ENCODE results near the gene ZSCAN31.
"Not testable (repeated sequence)": the region's sequence is repeated elsewhere in the genome, so short reads cannot be mapped to it uniquely, and the experiment has no call there.

Gene ZSCAN31

GRCh38 chr6:28369463-28369862 lies 33.5 kb upstream of the ZSCAN31 start:
- Histone ChIP-seq H2AFZ (ENCODE audit: low read length, unreplicated experiment) (no peak overlapping the region), H3K36me3 (ENCODE audit: insufficient read depth, low read length) (peaks cover 14% of the 10 kb centered on the region; the same call in 1 of the 2 replicates), H3K27me3 (ENCODE audit: insufficient read depth, low read length) (no peaks in the 10 kb centered on the region), H3K79me2 (ENCODE audit: control insufficient read depth, insufficient read depth, low read length, unreplicated experiment) (no peaks in the 10 kb centered on the region), H3K4me3 (ENCODE audit: low read depth, low read length) (no peak overlapping the region), H3K27ac (ENCODE audit: low read depth, low read length) (no peak overlapping the region), H3K4me1 (ENCODE audit: control insufficient read depth, insufficient read depth, low read length, unreplicated experiment) (no peaks in the 10 kb centered on the region)

- H3K27me3 ChIP-seq (ENCODE audit: insufficient read depth, low read length): no peaks in the 10 kb centered on the region
- peaks cover 14% of the 10 kb centered on the region; the same call in 1 of the 2 replicates for H3K36me3 ChIP-seq (ENCODE audit: insufficient read depth, low read length)
- no peak overlapping the region for H2AFZ ChIP-seq (ENCODE audit: low read length, unreplicated experiment)
- no peaks in the 10 kb centered on the region for H3K4me1 ChIP-seq (ENCODE audit: control insufficient read depth, insufficient read depth, low read length, unreplicated experiment)
- no peak overlapping the region for H3K4me3 ChIP-seq (ENCODE audit: low read depth, low read length)
- no peaks in the 10 kb centered on the region for H3K79me2 ChIP-seq (ENCODE audit: control insufficient read depth, insufficient read depth, low read length, unreplicated experiment)
- H3K27ac ChIP-seq (ENCODE audit: low read depth, low read length): no peak overlapping the region
These were observed 32.6 kb upstream of the ZSCAN31 start for GRCh38 chr6:28368522-28368921.

GRCh38 chr6:28365590-28365989 lies 29.6 kb upstream of the ZSCAN31 start:
- not testable (repeated sequence) for H3K27me3 ChIP-seq (ENCODE audit: insufficient read depth, low read length); H2AFZ ChIP-seq (ENCODE audit: low read length, unreplicated experiment); H3K79me2 ChIP-seq (ENCODE audit: control insufficient read depth, insufficient read depth, low read length, unreplicated experiment); H3K4me1 ChIP-seq (ENCODE audit: control insufficient read depth, insufficient read depth, low read length, unreplicated experiment); H3K27ac ChIP-seq (ENCODE audit: low read depth, low read length); H3K4me3 ChIP-seq (ENCODE audit: low read depth, low read length)
- H3K36me3 ChIP-seq (ENCODE audit: insufficient read depth, low read length): peaks cover 14% of the 10 kb centered on the region; the same call in 1 of the 2 replicates

- H3K27me3 ChIP-seq (ENCODE audit: insufficient read depth, low read length): no peaks in the 10 kb centered on the region
- H3K27ac ChIP-seq (ENCODE audit: low read depth, low read length): no peak overlapping the region
These were observed 25.0 kb upstream of the ZSCAN31 start for GRCh38 chr6:28360961-28361360.

GRCh38 chr6:28359562-28359961 lies 23.6 kb upstream of the ZSCAN31 start:
- H3K4me1 ChIP-seq (ENCODE audit: control insufficient read depth, insufficient read depth, low read length, unreplicated experiment): peaks cover 18% of the 10 kb centered on the region
- not testable (repeated sequence) for H3K27ac ChIP-seq (ENCODE audit: low read depth, low read length); H3K4me3 ChIP-seq (ENCODE audit: low read depth, low read length); H3K79me2 ChIP-seq (ENCODE audit: control insufficient read depth, insufficient read depth, low read length, unreplicated experiment); H3K36me3 ChIP-seq (ENCODE audit: insufficient read depth, low read length); H2AFZ ChIP-seq (ENCODE audit: low read length, unreplicated experiment); H3K27me3 ChIP-seq (ENCODE audit: insufficient read depth, low read length)

More at GRCh38 chr6:28360961-28361360, 25.0 kb upstream of the ZSCAN31 start:
- peaks cover 2% of the 10 kb centered on the region for H3K79me2 ChIP-seq (ENCODE audit: control insufficient read depth, insufficient read depth, low read length, unreplicated experiment)
- peaks cover 8% of the 10 kb centered on the region for H3K4me1 ChIP-seq (ENCODE audit: control insufficient read depth, insufficient read depth, low read length, unreplicated experiment)
- H3K36me3 ChIP-seq (ENCODE audit: insufficient read depth, low read length): peaks cover 12% of the 10 kb centered on the region; the same call in 1 of the 2 replicates
- no peak overlapping the region for H2AFZ ChIP-seq (ENCODE audit: low read length, unreplicated experiment)
- H3K4me3 ChIP-seq (ENCODE audit: low read depth, low read length): no peak overlapping the region

GRCh38 chr6:28357036-28357435 lies 21.1 kb upstream of the ZSCAN31 start:
- Histone ChIP-seq H2AFZ (ENCODE audit: low read length, unreplicated experiment) (no peak overlapping the region), H3K36me3 (ENCODE audit: insufficient read depth, low read length) (no peaks in the 10 kb centered on the region; the same call in 1 of the 2 replicates), H3K27ac (ENCODE audit: low read depth, low read length) (no peak overlapping the region), H3K79me2 (ENCODE audit: control insufficient read depth, insufficient read depth, low read length, unreplicated experiment) (peaks cover 28% of the 10 kb centered on the region), H3K4me1 (ENCODE audit: control insufficient read depth, insufficient read depth, low read length, unreplicated experiment) (peaks cover 18% of the 10 kb centered on the region), H3K4me3 (ENCODE audit: low read depth, low read length) (no peak overlapping the region), H3K27me3 (ENCODE audit: insufficient read depth, low read length) (no peaks in the 10 kb centered on the region)

- no peak overlapping the region for H3K27ac ChIP-seq (ENCODE audit: low read depth, low read length)
- peaks cover 18% of the 10 kb centered on the region for H3K4me1 ChIP-seq (ENCODE audit: control insufficient read depth, insufficient read depth, low read length, unreplicated experiment)
- peaks cover 31% of the 10 kb centered on the region for H3K79me2 ChIP-seq (ENCODE audit: control insufficient read depth, insufficient read depth, low read length, unreplicated experiment)
- H2AFZ ChIP-seq (ENCODE audit: low read length, unreplicated experiment): no peak overlapping the region
- H3K27me3 ChIP-seq (ENCODE audit: insufficient read depth, low read length): no peaks in the 10 kb centered on the region
- no peaks in the 10 kb centered on the region for H3K36me3 ChIP-seq (ENCODE audit: insufficient read depth, low read length)
- peak overlapping the region; percentile 90; the same call in 1 of the 2 replicates for H3K4me3 ChIP-seq (ENCODE audit: low read depth, low read length)
These were observed 20.7 kb upstream of the ZSCAN31 start for GRCh38 chr6:28356666-28357020.

GRCh38 chr6:28355743-28356665 lies 20.1 kb upstream of the ZSCAN31 start:
- Histone ChIP-seq H2AFZ (ENCODE audit: low read length, unreplicated experiment) (peak overlapping the region; percentile 73), H3K27ac (ENCODE audit: low read depth, low read length) (peak overlapping the region; percentile 47; the same call in 1 of the 2 replicates), H3K4me1 (ENCODE audit: control insufficient read depth, insufficient read depth, low read length, unreplicated experiment) (peaks cover 24% of the 10 kb centered on the region), H3K27me3 (ENCODE audit: insufficient read depth, low read length) (no peaks in the 10 kb centered on the region), H3K36me3 (ENCODE audit: insufficient read depth, low read length) (no peaks in the 10 kb centered on the region), H3K79me2 (ENCODE audit: control insufficient read depth, insufficient read depth, low read length, unreplicated experiment) (peaks cover 38% of the 10 kb centered on the region), H3K4me3 (ENCODE audit: low read depth, low read length) (peak overlapping the region; percentile 90)

DNA sequence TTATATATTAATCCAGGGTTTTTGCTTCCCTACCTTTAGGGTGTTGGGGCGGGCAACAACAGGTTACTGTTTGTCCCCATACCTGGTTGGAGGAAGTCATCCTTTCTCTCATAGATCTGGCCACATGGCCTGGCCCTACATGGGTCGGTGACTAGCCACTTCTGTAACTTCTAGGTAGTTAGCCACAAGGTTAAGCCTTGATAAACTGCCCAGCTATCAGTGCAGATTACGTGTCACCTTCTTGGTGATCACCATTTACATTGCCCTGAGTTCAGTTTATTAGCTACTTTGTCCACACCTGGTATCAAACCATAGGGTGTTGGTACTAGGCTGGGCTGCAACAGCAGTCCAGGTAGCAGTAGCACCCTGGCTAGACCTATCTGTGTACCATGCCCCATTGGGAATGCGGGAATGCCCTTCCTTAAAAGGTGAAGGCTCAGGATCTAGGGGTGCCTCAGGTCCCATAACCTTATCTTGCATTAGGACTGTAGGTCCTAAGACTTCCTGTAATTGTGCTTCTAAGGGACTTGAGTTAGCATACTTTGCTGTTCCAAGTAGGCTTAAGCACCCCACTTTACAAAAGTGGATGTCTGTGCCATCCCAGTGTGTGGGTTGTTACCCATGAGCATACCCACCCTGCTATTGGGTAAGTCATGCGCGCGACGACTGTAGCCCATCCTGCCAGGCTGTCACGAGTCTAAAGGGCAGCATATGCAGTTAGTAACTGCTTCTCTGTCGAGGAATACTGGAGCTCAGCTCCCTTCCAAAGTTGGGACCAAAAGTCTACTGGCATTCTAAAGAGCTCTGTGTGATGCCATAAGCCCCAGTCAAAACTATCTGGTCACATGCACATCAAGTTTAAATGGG lies 19.0 kb upstream of the ZSCAN31 start:
- peak overlapping the region; percentile 47 for H3K27ac ChIP-seq (ENCODE audit: low read depth, low read length)
- H3K4me1 ChIP-seq (ENCODE audit: control insufficient read depth, insufficient read depth, low read length, unreplicated experiment): peaks cover 30% of the 10 kb centered on the region
- no peaks in the 10 kb centered on the region for H3K36me3 ChIP-seq (ENCODE audit: insufficient read depth, low read length)
- H3K27me3 ChIP-seq (ENCODE audit: insufficient read depth, low read length): no peaks in the 10 kb centered on the region
- H2AFZ ChIP-seq (ENCODE audit: low read length, unreplicated experiment): peak overlapping the region; percentile 73
- peaks cover 48% of the 10 kb centered on the region for H3K79me2 ChIP-seq (ENCODE audit: control insufficient read depth, insufficient read depth, low read length, unreplicated experiment)
- H3K4me3 ChIP-seq (ENCODE audit: low read depth, low read length): peak overlapping the region; percentile 90

DNA sequence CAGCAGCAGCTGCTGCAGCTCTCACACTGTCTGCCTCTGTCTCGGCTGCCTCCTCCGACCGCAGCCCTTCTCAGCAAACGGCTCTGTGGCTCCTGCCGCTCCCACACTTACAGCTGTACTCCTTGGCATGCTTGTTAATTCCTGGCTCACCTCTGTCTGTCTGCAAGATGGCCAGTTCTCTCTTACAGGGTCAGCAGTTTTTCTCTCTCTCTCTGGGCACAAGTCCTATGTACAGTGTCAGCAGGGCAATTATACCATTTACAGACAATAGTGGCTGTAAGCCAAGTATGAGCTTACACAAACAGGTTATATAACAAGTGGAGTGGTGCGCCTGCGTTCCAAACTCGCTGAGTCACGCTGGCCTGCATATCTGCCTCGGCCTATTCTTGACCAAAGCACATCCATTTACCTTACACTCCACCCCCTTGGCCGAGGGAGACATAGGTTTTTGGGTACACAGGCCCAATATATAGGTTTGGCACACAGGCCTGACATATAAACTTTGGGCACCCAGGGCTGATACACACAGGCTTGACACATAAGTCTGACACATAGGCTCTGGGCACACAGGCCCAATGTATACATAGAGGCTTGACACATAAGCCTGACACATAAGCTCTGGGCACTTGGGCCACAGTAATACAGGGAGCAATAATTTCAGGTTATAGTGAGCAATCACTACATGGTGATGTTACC lies 18.2 kb upstream of the ZSCAN31 start:
- Histone ChIP-seq H2AFZ (ENCODE audit: low read length, unreplicated experiment) (no peak overlapping the region), H3K36me3 (ENCODE audit: insufficient read depth, low read length) (no peaks in the 10 kb centered on the region), H3K4me3 (ENCODE audit: low read depth, low read length) (no peak overlapping the region), H3K4me1 (ENCODE audit: control insufficient read depth, insufficient read depth, low read length, unreplicated experiment) (peaks cover 30% of the 10 kb centered on the region), H3K79me2 (ENCODE audit: control insufficient read depth, insufficient read depth, low read length, unreplicated experiment) (peaks cover 49% of the 10 kb centered on the region), H3K27ac (ENCODE audit: low read depth, low read length) (peak overlapping the region; percentile 47), H3K27me3 (ENCODE audit: insufficient read depth, low read length) (no peaks in the 10 kb centered on the region)

All from ACC112 (cell line).